ENCODE results near the gene HOXC12. TPM values are rescaled to one million over a fixed set of nuclear protein-coding genes. Genes with fewer than 3 reads are reported as not detected.

HOXC12 gene
- total RNA-seq, 3 donors from 2014 or later = not detected

DNA sequence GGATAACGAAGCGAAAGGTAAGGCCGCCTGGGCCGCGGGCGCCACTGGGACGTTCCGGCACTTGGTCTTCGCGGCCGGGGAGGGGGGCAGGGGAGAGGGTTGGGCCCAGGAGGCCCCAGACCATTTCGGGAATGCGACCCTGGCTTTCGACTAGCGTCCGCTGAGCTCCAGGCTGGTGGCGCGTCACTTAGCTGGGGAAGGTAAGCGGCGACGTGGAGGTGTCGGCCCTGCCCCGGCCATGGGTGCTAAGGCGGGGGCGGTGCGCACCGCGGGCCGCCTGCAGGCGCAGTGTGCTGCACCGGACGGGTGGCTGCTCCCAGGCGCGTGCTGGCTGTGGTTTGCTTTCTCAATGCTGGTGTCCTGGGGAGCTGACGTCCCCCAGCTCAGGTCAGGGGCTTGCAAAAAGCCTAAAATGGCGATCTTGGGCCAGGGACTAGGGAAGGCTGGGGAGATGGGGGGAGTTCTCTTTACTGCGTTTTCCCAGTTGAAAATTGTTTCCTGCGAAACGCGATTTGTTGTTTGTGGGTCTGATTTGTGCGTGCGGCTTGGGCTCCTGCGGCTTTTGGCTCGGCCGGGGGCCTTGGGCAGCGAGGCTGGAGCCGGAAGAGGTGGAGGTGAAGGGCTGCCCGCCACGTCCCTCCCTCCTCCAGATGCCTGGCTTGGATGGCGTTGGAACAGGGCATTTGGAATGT is 31.4 kb downstream of the HOXC12 start:
- TF ChIP-seq, protein P1, sequence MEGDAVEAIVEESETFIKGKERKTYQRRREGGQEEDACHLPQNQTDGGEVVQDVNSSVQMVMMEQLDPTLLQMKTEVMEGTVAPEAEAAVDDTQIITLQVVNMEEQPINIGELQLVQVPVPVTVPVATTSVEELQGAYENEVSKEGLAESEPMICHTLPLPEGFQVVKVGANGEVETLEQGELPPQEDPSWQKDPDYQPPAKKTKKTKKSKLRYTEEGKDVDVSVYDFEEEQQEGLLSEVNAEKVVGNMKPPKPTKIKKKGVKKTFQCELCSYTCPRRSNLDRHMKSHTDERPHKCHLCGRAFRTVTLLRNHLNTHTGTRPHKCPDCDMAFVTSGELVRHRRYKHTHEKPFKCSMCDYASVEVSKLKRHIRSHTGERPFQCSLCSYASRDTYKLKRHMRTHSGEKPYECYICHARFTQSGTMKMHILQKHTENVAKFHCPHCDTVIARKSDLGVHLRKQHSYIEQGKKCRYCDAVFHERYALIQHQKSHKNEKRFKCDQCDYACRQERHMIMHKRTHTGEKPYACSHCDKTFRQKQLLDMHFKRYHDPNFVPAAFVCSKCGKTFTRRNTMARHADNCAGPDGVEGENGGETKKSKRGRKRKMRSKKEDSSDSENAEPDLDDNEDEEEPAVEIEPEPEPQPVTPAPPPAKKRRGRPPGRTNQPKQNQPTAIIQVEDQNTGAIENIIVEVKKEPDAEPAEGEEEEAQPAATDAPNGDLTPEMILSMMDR (IDR thresholded peaks at IDR 0.05) = no peak
- DNase-seq = peak in 1 of 3 donors; percentile 46
- intact Hi-C loops (cut with DNase I, micrococcal nuclease) = no loop called here
- H3K4me1 ChIP-seq (ENCODE audit: low read depth) = peaks cover 15% of the 10 kb centered on the region
- H3K9me3 ChIP-seq = no peaks in the 10 kb centered on the region
- ATAC-seq = peak; percentile 24
- H3K36me3 ChIP-seq (ENCODE audit: low read depth) = no peaks in the 10 kb centered on the region
- H3K4me3 ChIP-seq = no peak overlapping the region

DNA sequence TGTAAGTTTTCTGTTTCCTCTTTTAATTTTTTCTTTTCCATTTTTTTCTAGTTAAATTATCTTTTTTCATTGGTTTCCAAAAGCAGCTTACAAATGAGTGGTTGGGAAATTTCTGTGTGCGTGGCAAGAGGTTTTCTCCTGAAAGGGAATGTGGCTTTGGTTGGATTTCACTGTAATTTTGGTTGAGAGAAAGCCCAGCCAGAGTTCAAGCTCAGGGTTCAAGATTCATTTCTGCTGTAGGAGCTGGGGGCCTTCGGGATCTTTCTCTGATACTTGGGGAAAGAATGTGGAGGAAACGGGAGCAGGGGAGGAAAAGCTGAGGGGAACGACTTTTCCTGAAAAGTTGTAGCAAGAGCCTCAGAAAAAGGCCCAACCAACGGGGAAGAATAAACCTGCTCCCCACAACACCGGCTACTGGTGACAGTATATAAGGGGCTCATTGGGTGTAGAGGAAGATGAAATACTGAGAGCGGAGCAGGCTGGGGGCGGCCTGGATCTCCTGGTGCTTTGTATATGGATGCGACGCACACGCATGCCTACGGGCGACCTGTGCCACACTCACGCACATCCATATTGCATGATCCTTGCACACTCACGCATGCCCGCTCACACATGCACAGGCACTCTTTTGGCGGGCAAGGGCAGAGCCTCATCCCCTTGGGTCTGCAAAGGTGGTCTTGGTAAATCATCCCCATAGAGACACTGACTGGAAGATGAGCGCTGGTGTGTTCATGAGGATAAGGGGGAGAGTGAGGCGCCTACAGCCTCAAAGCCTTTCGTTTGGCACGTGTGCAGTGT is 32.2 kb downstream of the HOXC12 start:
- Histone ChIP-seq H3K4me1 (ENCODE audit: low read depth) (peaks cover 15% of the 10 kb centered on the region), H3K9me3 (no peaks in the 10 kb centered on the region), H3K4me3 (no peak overlapping the region), H3K36me3 (ENCODE audit: low read depth) (no peaks in the 10 kb centered on the region)
- ATAC-seq (no peak), DNase-seq (peak in 1 of 3 donors; percentile 18)
- TF ChIP-seq, protein P1 (IDR thresholded peaks at IDR 0.05) = no peak
- intact Hi-C loops (cut with DNase I, micrococcal nuclease) = no loop called here

DNA sequence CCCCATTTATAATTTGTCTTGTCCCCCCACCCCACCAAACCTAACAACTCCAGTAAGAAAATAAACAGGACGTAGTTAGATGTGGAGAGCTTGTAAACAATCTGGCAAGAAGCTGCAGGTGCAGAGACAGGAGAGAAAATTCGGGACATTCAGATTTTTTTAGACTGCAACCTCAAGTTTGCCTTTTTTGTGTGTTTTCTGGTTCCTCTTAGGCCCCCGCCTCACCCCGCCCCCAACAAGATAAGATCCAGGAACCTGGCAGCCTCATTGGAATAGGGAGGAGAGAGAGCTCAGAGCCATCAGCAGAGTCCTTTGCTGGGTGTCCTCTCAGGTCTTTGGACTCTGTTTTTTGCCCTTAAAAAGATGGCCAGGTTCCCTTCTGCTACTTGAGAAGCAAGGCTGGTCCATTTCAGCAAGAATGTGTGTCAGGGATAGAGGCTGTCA is 33.1 kb downstream of the HOXC12 start:
- intact Hi-C loops (cut with DNase I, micrococcal nuclease) = no loop called here
- TF ChIP-seq, protein P1 (IDR thresholded peaks at IDR 0.05) = no peak

DNA sequence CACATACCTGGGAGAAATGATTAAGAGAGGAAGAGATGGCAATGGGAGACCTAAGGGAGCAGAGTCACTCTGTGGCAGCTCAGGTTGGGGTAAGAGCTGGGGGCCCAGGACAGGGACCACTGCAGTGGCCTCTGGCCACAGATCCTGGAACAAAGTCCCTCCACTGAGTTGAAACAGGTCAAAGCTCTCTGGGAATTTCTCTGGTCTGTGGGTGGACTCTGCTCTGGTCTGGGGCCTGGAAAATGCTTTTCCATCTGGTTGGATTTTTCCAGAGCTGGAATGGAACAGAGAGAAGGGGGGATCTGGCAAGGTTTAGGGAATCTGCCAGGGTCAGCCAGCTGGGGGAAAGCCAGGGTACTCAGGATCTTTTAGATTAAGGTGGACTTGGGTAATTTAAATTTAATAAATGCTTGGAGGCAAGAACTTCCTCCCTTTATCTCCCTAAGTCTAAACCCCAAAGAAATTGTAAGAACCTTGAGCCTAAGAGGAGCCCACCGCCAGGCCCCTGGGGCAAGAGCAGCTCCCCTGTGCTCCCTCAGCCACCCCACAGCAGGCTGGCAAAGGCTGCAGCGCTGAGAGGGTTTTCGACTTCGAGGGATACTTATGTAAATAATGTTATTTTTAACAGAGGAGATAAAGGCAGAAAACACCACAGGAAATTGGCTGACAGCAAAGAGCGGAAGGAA is 34.0 kb downstream of the HOXC12 start:
- H3K4me1 ChIP-seq (ENCODE audit: low read depth) = peaks cover 15% of the 10 kb centered on the region
- DNase-seq (peak in 1 of 3 donors; percentile 9), ATAC-seq (no peak)
- TF ChIP-seq, protein P1 (IDR thresholded peaks at IDR 0.05) = no peak
- no peak overlapping the region for H3K4me3 ChIP-seq
- intact Hi-C loops (cut with DNase I, micrococcal nuclease) = no loop called here
- no peaks in the 10 kb centered on the region for H3K36me3 ChIP-seq (ENCODE audit: low read depth)
- H3K9me3 ChIP-seq = no peaks in the 10 kb centered on the region

More for the DNA sequence above, 33.1 kb downstream of the HOXC12 start:
- DNase-seq = no peak
- H3K9me3 ChIP-seq = no peaks in the 10 kb centered on the region
- H3K4me3 ChIP-seq = no peak overlapping the region
- H3K4me1 ChIP-seq (ENCODE audit: low read depth) = peaks cover 15% of the 10 kb centered on the region
- no peak for ATAC-seq
- H3K36me3 ChIP-seq (ENCODE audit: low read depth) = no peaks in the 10 kb centered on the region

DNA sequence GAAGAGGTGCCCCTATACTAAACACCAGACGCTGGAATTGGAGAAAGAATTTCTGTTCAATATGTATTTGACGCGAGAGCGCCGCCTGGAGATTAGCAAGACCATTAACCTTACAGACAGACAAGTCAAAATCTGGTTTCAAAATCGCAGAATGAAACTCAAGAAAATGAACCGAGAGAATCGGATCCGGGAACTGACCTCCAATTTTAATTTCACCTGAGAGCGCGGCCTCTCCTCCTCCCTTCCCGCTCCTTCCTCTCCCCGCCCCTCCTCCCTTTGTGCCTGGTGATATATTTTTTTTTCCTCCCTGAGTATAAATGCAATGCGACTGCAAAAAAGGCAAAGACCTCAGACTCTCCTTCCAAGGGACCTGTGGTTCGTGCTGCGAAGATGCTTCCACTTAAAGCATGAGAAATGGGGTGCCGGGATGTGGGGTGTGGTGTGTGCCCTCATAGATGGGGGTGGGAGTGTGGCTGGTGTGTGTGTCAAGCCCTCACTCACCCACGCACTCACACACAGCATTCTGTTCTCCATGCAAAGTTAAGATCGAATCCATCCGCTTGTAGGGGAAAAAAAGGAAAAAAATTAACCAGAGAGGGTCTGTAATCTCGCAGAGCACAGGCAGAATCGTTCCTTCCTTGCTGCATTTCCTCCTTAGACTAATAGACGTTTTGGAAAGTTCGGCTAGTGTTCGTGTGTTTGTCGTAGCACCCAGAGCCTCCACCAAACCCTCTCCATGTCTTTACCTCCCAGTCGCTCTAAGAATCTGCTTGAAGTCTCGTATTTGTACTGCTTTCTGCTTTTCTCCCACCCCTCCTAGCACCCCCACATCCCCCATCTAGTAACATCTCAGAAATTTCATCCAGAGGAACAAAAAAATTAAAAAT is 34.8 kb downstream of the HOXC12 start:
- intact Hi-C loops (cut with DNase I, micrococcal nuclease) = no loop called here
- H3K9me3 ChIP-seq = no peaks in the 10 kb centered on the region
- H3K4me3 ChIP-seq = no peak overlapping the region
- TF ChIP-seq, protein P1 (IDR thresholded peaks at IDR 0.05) = no peak
- ATAC-seq (no peak), DNase-seq (peak in 2 of 3 donors; percentile 10 to 33)
- H3K36me3 ChIP-seq (ENCODE audit: low read depth) = no peaks in the 10 kb centered on the region
- peaks cover 22% of the 10 kb centered on the region for H3K4me1 ChIP-seq (ENCODE audit: low read depth)

Data from mucosa of descending colon (tissue), 3 donors.